HepG2 (cell line): ENCODE data around the gene HDAC3. TPM values are rescaled to one million over a fixed set of nuclear protein-coding genes. Genes with fewer than 3 reads are reported as not detected.

ENCODE experiments used
- ARHGAP35 ChIP-seq: sonication (generic); formaldehyde crosslinking; IDR thresholded peaks from 2 replicates; pipeline ENCODE4 v1.9.0; 2022; ENCODE audit warnings: mild to moderate bottlenecking, inconsistent platforms, moderate library complexity, missing genetic modification reagents, borderline replicate concordance
- ATRX ChIP-seq: sonication (generic); formaldehyde crosslinking; IDR thresholded peaks from 2 replicates; pipeline ENCODE4 v1.4.0; 2020; ENCODE audit warnings: missing genetic modification reagents, borderline replicate concordance
- CENPX ChIP-seq: sonication (generic); formaldehyde crosslinking; IDR thresholded peaks from 2 replicates; pipeline ENCODE4 v1.9.0; 2021; ENCODE audit warnings: mild to moderate bottlenecking, missing genetic modification reagents, moderate library complexity
- CHD4 ChIP-seq: fragments of 200-600 bp; sonication (generic); IDR thresholded peaks from 2 replicates; pipeline ENCODE4 v1.7.0; 2017; ENCODE audit warnings: mild to moderate bottlenecking, low read length, borderline replicate concordance
- DMAP1 ChIP-seq: IDR thresholded peaks from 2 replicates; pipeline ENCODE4 v1.6.1; 2016
- FOXJ3 ChIP-seq: sonication (generic); formaldehyde crosslinking; IDR thresholded peaks from 2 replicates; pipeline ENCODE4 v1.4.0; 2020; ENCODE audit warnings: missing genetic modification reagents, mild to moderate bottlenecking, borderline replicate concordance
- GABPA ChIP-seq, 2 experiments: IDR thresholded peaks; 2 replicates each; pipeline ENCODE4 v1.6.1; 2011 to 2016; ENCODE audit warnings: low read depth in 2 of 2, low read length in 1 of 2, missing biosample characterization in 1 of 2, missing genetic modification characterization in 1 of 2
- HMGA1 ChIP-seq: sonication (generic); formaldehyde crosslinking; conservative IDR thresholded peaks from 2 replicates; pipeline ENCODE4 v1.4.0; 2020; ENCODE audit warnings: missing genetic modification reagents
- MXI1 ChIP-seq: IDR thresholded peaks from 3 replicates; pipeline ENCODE4 v1.6.1; 2012; ENCODE audit warnings: low read depth, low read length, inconsistent platforms, borderline replicate concordance
- NFATC3 ChIP-seq: sonication (generic); formaldehyde crosslinking; IDR thresholded peaks from 2 replicates; pipeline ENCODE4 v1.5.1; 2020; ENCODE audit warnings: mild to moderate bottlenecking, missing genetic modification reagents
- NFIC ChIP-seq: IDR thresholded peaks from 2 replicates; pipeline ENCODE4 v1.6.1; 2012; ENCODE audit warnings: mild to moderate bottlenecking, low read length, inconsistent platforms
- RAD51 ChIP-seq: fragments of 450-650 bp; IDR thresholded peaks from 2 replicates; pipeline ENCODE4 v1.6.1; 2016; ENCODE audit warnings: borderline replicate concordance
- RFX1 ChIP-seq: fragments of 450-650 bp; IDR thresholded peaks from 2 replicates; pipeline ENCODE4 v1.6.1; 2017
- TAF15 ChIP-seq: fragments of 200-400 bp; formaldehyde crosslinking; IDR thresholded peaks from one replicate; pipeline ENCODE4 v1.6.1; 2018; ENCODE audit warnings: mild to moderate bottlenecking, low read depth, low read length; ENCODE audit not compliant: poor library complexity, severe bottlenecking
- ZFP36L2 ChIP-seq: sonication (generic); formaldehyde crosslinking; IDR thresholded peaks from 2 replicates; pipeline ENCODE4 v1.4.0; 2020; ENCODE audit warnings: missing genetic modification reagents
- ZNF282 ChIP-seq: fragments of 450-650 bp; IDR thresholded peaks from 2 replicates; pipeline ENCODE4 v1.6.1; 2018; ENCODE audit not compliant: partially characterized antibody
- ZNF296 ChIP-seq: sonication (generic); formaldehyde crosslinking; conservative IDR thresholded peaks from 2 replicates; pipeline ENCODE4 v1.5.0; 2020; ENCODE audit warnings: mild to moderate bottlenecking, missing genetic modification reagents
- ZNF484 ChIP-seq: sonication (generic); formaldehyde crosslinking; IDR thresholded peaks from 2 replicates; pipeline ENCODE4 v1.5.1; 2020; ENCODE audit warnings: mild to moderate bottlenecking, low read depth, missing genetic modification reagents, borderline replicate concordance
- ZNF501 ChIP-seq: sonication (generic); formaldehyde crosslinking; IDR thresholded peaks from 2 replicates; pipeline ENCODE4 v1.5.1; 2020; ENCODE audit warnings: mild to moderate bottlenecking, moderate library complexity, missing genetic modification reagents
- ZNF510 ChIP-seq: sonication (generic); formaldehyde crosslinking; IDR thresholded peaks from 2 replicates; pipeline ENCODE4 v1.4.0; 2020; ENCODE audit warnings: low read depth, mild to moderate bottlenecking, missing genetic modification reagents
- ZNF781 ChIP-seq: sonication (generic); formaldehyde crosslinking; IDR thresholded peaks from 2 replicates; pipeline ENCODE4 v1.5.1; 2020; ENCODE audit warnings: borderline replicate concordance, mild to moderate bottlenecking, missing genetic modification reagents; ENCODE audit errors: not compliant biosample characterization
- ZNF883 ChIP-seq: sonication (generic); formaldehyde crosslinking; IDR thresholded peaks from 2 replicates; pipeline ENCODE4 v1.5.1; 2020; ENCODE audit warnings: mild to moderate bottlenecking, missing genetic modification reagents; ENCODE audit errors: not compliant biosample characterization
- polyA plus RNA-seq, 8 experiments: library from polyadenylated mRNA; depleted of rRNA in 3 of 8; stranded (reverse) in 7 of 8; unstranded in 1 of 8; fragments of >200 nt; fragmentation: Illumina TruSeq in 4 of 8; extraction: Trizol in 4 of 8; gene quantifications; 2 replicates each; pipeline versions ENCODE4 v1.2.1 to v1.2.3, GENCODE V29; 2011 to 2016; ENCODE audit warnings: low read depth in 4 of 8, missing spikeins in 1 of 8, mixed read lengths in 1 of 8; ENCODE audit not compliant: insufficient read depth in 1 of 8
- total RNA-seq, 5 experiments: library from RNA; depleted of rRNA; stranded (reverse); fragments of >200 nt; fragmentation: Illumina TruSeq; extraction: Trizol; gene quantifications; 2 replicates each; pipeline ENCODE4 v1.2.3, GENCODE V29; 2016; ENCODE audit warnings: low read depth in 1 of 5
- TF ChIP-seq, protein P1 (sequence below): sonication (generic); formaldehyde crosslinking; IDR thresholded peaks from 2 replicates; pipeline ENCODE4 v1.4.0; 2020; ENCODE audit warnings: missing genetic modification reagents
- TF ChIP-seq, protein P2 (sequence below): sonication (generic); formaldehyde crosslinking; IDR thresholded peaks from 2 replicates; pipeline ENCODE4 v1.8.1; 2023; ENCODE audit warnings: mild to moderate bottlenecking, missing genetic modification reagents, borderline replicate concordance
- TF ChIP-seq, protein P3 (sequence below): sonication (generic); formaldehyde crosslinking; IDR thresholded peaks from 2 replicates; pipeline ENCODE4 v1.5.0; 2020; ENCODE audit warnings: missing genetic modification reagents

HDAC3 gene
- total and polyA plus RNA-seq, 2 of the 13 experiments (the other 11 are each of a cell fraction or from before 2014, with no cell fraction given) = 84.0 to 94.1 TPM

DNA sequence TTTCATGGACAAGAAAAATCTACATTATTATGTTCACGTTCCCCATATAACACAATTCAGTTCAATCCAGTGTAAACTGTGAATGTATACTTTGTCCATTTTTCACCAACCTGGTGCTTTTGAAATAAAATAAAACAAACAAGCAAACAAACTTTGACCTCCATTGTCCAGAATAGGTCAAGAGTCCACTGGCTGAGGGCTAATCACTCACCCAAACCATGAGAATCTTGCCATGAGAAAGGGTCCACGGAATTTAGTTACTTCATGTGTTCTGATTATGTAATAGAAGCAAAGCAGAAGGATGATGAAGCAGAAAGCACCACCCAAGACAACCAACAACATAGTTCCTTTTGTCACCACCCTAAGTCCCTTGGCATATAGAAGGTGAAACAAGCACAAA lies 46.5 kb downstream of the HDAC3 start (continued):
- TF ChIP-seq ZNF296 (CRISPR knock-in tag) = no peak
- TF ChIP-seq ZNF484 = no peak
- TF ChIP-seq NFIC = 0 out of 2 replicates have a peak, but pooled peaks have one; percentile 61
- TF ChIP-seq CHD4 = no peak
- no peak for TF ChIP-seq DMAP1 (CRISPR knock-in tag)
- no peak for TF ChIP-seq NFATC3 (CRISPR knock-in tag)
- no peak for TF ChIP-seq ZNF282
- TF ChIP-seq, protein P1, sequence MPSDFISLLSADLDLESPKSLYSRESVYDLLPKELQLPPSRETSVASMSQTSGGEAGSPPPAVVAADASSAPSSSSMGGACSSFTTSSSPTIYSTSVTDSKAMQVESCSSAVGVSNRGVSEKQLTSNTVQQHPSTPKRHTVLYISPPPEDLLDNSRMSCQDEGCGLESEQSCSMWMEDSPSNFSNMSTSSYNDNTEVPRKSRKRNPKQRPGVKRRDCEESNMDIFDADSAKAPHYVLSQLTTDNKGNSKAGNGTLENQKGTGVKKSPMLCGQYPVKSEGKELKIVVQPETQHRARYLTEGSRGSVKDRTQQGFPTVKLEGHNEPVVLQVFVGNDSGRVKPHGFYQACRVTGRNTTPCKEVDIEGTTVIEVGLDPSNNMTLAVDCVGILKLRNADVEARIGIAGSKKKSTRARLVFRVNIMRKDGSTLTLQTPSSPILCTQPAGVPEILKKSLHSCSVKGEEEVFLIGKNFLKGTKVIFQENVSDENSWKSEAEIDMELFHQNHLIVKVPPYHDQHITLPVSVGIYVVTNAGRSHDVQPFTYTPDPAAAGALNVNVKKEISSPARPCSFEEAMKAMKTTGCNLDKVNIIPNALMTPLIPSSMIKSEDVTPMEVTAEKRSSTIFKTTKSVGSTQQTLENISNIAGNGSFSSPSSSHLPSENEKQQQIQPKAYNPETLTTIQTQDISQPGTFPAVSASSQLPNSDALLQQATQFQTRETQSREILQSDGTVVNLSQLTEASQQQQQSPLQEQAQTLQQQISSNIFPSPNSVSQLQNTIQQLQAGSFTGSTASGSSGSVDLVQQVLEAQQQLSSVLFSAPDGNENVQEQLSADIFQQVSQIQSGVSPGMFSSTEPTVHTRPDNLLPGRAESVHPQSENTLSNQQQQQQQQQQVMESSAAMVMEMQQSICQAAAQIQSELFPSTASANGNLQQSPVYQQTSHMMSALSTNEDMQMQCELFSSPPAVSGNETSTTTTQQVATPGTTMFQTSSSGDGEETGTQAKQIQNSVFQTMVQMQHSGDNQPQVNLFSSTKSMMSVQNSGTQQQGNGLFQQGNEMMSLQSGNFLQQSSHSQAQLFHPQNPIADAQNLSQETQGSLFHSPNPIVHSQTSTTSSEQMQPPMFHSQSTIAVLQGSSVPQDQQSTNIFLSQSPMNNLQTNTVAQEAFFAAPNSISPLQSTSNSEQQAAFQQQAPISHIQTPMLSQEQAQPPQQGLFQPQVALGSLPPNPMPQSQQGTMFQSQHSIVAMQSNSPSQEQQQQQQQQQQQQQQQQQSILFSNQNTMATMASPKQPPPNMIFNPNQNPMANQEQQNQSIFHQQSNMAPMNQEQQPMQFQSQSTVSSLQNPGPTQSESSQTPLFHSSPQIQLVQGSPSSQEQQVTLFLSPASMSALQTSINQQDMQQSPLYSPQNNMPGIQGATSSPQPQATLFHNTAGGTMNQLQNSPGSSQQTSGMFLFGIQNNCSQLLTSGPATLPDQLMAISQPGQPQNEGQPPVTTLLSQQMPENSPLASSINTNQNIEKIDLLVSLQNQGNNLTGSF = no peak
- TF ChIP-seq, protein P2, sequence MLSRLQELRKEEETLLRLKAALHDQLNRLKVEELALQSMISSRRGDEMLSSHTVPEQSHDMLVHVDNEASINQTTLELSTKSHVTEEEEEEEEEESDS (CRISPR knock-in tag) = no peak
- no peak for TF ChIP-seq HMGA1 (CRISPR knock-in tag)
- no peak for TF ChIP-seq ZNF501 (CRISPR knock-in tag)
- TF ChIP-seq FOXJ3 (CRISPR knock-in tag) = peak; percentile 78; the same call in 1 of the 2 replicates
- TF ChIP-seq RFX1 = no peak
- no peak for TF ChIP-seq RAD51
- TF ChIP-seq CENPX (CRISPR knock-in tag) = no peak
- TF ChIP-seq, protein P3, sequence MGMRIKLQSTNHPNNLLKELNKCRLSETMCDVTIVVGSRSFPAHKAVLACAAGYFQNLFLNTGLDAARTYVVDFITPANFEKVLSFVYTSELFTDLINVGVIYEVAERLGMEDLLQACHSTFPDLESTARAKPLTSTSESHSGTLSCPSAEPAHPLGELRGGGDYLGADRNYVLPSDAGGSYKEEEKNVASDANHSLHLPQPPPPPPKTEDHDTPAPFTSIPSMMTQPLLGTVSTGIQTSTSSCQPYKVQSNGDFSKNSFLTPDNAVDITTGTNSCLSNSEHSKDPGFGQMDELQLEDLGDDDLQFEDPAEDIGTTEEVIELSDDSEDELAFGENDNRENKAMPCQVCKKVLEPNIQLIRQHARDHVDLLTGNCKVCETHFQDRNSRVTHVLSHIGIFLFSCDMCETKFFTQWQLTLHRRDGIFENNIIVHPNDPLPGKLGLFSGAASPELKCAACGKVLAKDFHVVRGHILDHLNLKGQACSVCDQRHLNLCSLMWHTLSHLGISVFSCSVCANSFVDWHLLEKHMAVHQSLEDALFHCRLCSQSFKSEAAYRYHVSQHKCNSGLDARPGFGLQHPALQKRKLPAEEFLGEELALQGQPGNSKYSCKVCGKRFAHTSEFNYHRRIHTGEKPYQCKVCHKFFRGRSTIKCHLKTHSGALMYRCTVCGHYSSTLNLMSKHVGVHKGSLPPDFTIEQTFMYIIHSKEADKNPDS (CRISPR knock-in tag) = no peak
- no peak for TF ChIP-seq TAF15
- no peak for TF ChIP-seq ATRX (CRISPR knock-in tag)
- TF ChIP-seq ZNF510 = no peak
- no peak for TF ChIP-seq ZFP36L2 (CRISPR knock-in tag)
- no peak for TF ChIP-seq MXI1
- TF ChIP-seq ZNF781 (CRISPR knock-in tag) = no peak
- no peak for TF ChIP-seq GABPA (IDR thresholded peaks at IDR 0.05; ENCODE audit: low read depth, low read length)
- 0 out of 2 replicates have a peak, but pooled peaks have one; percentile 34 for TF ChIP-seq GABPA (CRISPR knock-in tag; IDR thresholded peaks at IDR 0.05; ENCODE audit: low read depth)
- no peak for TF ChIP-seq ZNF883 (CRISPR knock-in tag)
- TF ChIP-seq ARHGAP35 = no peak
